HepG2 (cell line): ENCODE data around the gene PKIG. TPM values are rescaled to one million over a fixed set of nuclear protein-coding genes. Genes with fewer than 3 reads are reported as not detected.
A peak's percentile ranks its signal among the peaks of the same experiment; 100 is the strongest.

Experiments
- ARNT2 ChIP-seq: sonication (generic); formaldehyde crosslinking; IDR thresholded peaks from 2 replicates; pipeline ENCODE4 v1.8.0; 2022; ENCODE audit warnings: mild to moderate bottlenecking, low read depth, missing genetic modification reagents, moderate library complexity
- CHD4 ChIP-seq: fragments of 200-600 bp; sonication (generic); IDR thresholded peaks from 2 replicates; pipeline ENCODE4 v1.7.0; 2017; ENCODE audit warnings: mild to moderate bottlenecking, low read length, borderline replicate concordance
- FLYWCH1 ChIP-seq: sonication (generic); formaldehyde crosslinking; IDR thresholded peaks from 2 replicates; pipeline ENCODE4 v1.8.1; 2023; ENCODE audit warnings: mild to moderate bottlenecking, missing genetic modification reagents
- HNRNPL ChIP-seq: fragments of 200-400 bp; formaldehyde crosslinking; IDR thresholded peaks from 2 replicates; pipeline ENCODE4 v1.6.1; 2017; ENCODE audit warnings: mild to moderate bottlenecking, low read depth, low read length
- ISX ChIP-seq: sonication (generic); formaldehyde crosslinking; conservative IDR thresholded peaks from 2 replicates; pipeline ENCODE4 v1.5.0; 2020; ENCODE audit warnings: missing genetic modification reagents
- NFAT5 ChIP-seq: sonication (generic); formaldehyde crosslinking; IDR thresholded peaks from 2 replicates; pipeline ENCODE4 v1.4.0; 2020; ENCODE audit warnings: missing genetic modification reagents
- POLR2G ChIP-seq: fragments of 200-400 bp; formaldehyde crosslinking; IDR thresholded peaks from 2 replicates; pipeline ENCODE4 v1.6.1; 2018; ENCODE audit warnings: mild to moderate bottlenecking, low read depth, low read length, moderate library complexity
- ZFP82 ChIP-seq: sonication (generic); formaldehyde crosslinking; IDR thresholded peaks from 2 replicates; pipeline ENCODE4 v1.5.1; 2020; ENCODE audit warnings: mild to moderate bottlenecking, missing genetic modification reagents, borderline replicate concordance
- ZMAT3 ChIP-seq: sonication (generic); formaldehyde crosslinking; conservative IDR thresholded peaks from 2 replicates; pipeline ENCODE4 v1.7.0; 2021; ENCODE audit warnings: missing genetic modification reagents
- ZNF547 ChIP-seq: sonication (generic); formaldehyde crosslinking; IDR thresholded peaks from 2 replicates; pipeline ENCODE4 v1.5.1; 2020; ENCODE audit warnings: mild to moderate bottlenecking, missing genetic modification reagents
- ZNF557 ChIP-seq: sonication (generic); formaldehyde crosslinking; IDR thresholded peaks from 2 replicates; pipeline ENCODE4 v1.4.0; 2020; ENCODE audit warnings: missing genetic modification reagents
- ZNF558 ChIP-seq: sonication (generic); formaldehyde crosslinking; IDR thresholded peaks from 2 replicates; pipeline ENCODE4 v1.9.0; 2022; ENCODE audit warnings: mild to moderate bottlenecking, missing genetic modification reagents, borderline replicate concordance
- ZNF589 ChIP-seq: sonication (generic); formaldehyde crosslinking; conservative IDR thresholded peaks from 2 replicates; pipeline ENCODE4 v1.8.0; 2022; ENCODE audit warnings: mild to moderate bottlenecking, moderate library complexity, missing genetic modification reagents
- ZNF687 ChIP-seq: sonication (generic); formaldehyde crosslinking; IDR thresholded peaks from 2 replicates; pipeline ENCODE4 v1.5.1; 2020; ENCODE audit warnings: mild to moderate bottlenecking, missing genetic modification reagents, moderate library complexity
- ZNF7 ChIP-seq: IDR thresholded peaks from 2 replicates; pipeline ENCODE4 v1.6.1; 2016; ENCODE audit warnings: missing biosample characterization, missing genetic modification reagents
- ZNF713 ChIP-seq: sonication (generic); formaldehyde crosslinking; IDR thresholded peaks from 2 replicates; pipeline ENCODE4 v1.4.0; 2020; ENCODE audit warnings: mild to moderate bottlenecking, missing genetic modification reagents
- ZNF737 ChIP-seq: sonication (generic); formaldehyde crosslinking; IDR thresholded peaks from 2 replicates; pipeline ENCODE4 v1.5.0; 2020; ENCODE audit warnings: missing genetic modification reagents, mild to moderate bottlenecking, borderline replicate concordance
- ZNF766 ChIP-seq: sonication (generic); formaldehyde crosslinking; IDR thresholded peaks from 2 replicates; pipeline ENCODE4 v1.5.0; 2020; ENCODE audit warnings: missing genetic modification reagents, borderline replicate concordance
- polyA plus RNA-seq, 8 experiments: library from polyadenylated mRNA; depleted of rRNA in 3 of 8; stranded (reverse) in 7 of 8; unstranded in 1 of 8; fragments of >200 nt; fragmentation: Illumina TruSeq in 4 of 8; extraction: Trizol in 4 of 8; gene quantifications; 2 replicates each; pipeline versions ENCODE4 v1.2.1 to v1.2.3, GENCODE V29; 2011 to 2016; ENCODE audit warnings: low read depth in 4 of 8, missing spikeins in 1 of 8, mixed read lengths in 1 of 8; ENCODE audit not compliant: insufficient read depth in 1 of 8
- total RNA-seq, 5 experiments: library from RNA; depleted of rRNA; stranded (reverse); fragments of >200 nt; fragmentation: Illumina TruSeq; extraction: Trizol; gene quantifications; 2 replicates each; pipeline ENCODE4 v1.2.3, GENCODE V29; 2016; ENCODE audit warnings: low read depth in 1 of 5
- TF ChIP-seq, protein P1 (sequence below): sonication (generic); formaldehyde crosslinking; IDR thresholded peaks from 2 replicates; pipeline ENCODE4 v1.5.0; 2020; ENCODE audit warnings: mild to moderate bottlenecking, missing genetic modification reagents, borderline replicate concordance

The PKIG gene
- total and polyA plus RNA-seq, 2 of the 13 experiments (the other 11 are each of a cell fraction or from before 2014, with no cell fraction given): 30.8 to 44.5 TPM

DNA sequence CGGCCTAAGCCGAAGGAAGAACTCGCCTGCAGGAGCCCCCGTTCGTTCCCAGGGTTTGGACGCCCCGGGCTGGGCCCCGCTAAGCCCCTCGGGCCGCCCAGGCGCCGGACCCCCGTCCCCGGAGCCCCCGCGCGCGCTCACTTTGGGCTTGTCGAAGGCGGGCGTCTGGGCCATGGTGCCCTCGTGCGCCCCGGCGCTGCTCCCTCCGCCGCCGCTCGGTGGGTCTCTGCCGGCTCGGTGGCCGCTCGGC, 69.0 kb downstream of the PKIG start (continued):
- peak; percentile 54; the same call in 1 of the 2 replicates for TF ChIP-seq NFAT5 (CRISPR knock-in tag)
- 0 out of 2 replicates have a peak, but pooled peaks have one; percentile 8 for TF ChIP-seq ZNF766 (CRISPR knock-in tag)
- 0 out of 2 replicates have a peak, but pooled peaks have one; percentile 9 for TF ChIP-seq ZMAT3
- TF ChIP-seq ZNF547 (CRISPR knock-in tag): 0 out of 2 replicates have a peak, but pooled peaks have one; percentile 63
- TF ChIP-seq, protein P1, sequence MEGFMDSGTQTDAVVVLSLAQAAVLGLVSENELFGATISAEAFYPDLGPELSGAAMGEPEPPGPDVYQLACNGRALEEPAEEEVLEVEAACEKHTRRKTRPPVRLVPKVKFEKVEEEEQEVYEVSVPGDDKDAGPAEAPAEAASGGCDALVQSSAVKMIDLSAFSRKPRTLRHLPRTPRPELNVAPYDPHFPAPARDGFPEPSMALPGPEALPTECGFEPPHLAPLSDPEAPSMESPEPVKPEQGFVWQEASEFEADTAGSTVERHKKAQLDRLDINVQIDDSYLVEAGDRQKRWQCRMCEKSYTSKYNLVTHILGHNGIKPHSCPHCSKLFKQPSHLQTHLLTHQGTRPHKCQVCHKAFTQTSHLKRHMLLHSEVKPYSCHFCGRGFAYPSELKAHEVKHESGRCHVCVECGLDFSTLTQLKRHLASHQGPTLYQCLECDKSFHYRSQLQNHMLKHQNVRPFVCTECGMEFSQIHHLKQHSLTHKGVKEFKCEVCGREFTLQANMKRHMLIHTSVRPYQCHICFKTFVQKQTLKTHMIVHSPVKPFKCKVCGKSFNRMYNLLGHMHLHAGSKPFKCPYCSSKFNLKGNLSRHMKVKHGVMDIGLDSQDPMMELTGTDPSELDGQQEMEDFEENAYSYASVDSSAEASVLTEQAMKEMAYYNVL (CRISPR knock-in tag): no peak
- peak; percentile 60; the same call in 1 of the 2 replicates for TF ChIP-seq ISX
- TF ChIP-seq ZNF557: no peak
- TF ChIP-seq ZNF589: 0 out of 2 replicates have a peak, but pooled peaks have one; percentile 9
- TF ChIP-seq ZNF687 (CRISPR knock-in tag): peak; percentile 73; the same call in 1 of the 2 replicates
- 0 out of 2 replicates have a peak, but pooled peaks have one; percentile 74 for TF ChIP-seq CHD4
- TF ChIP-seq ARNT2: peak; percentile 76; the same call in 1 of the 2 replicates
- 0 out of 2 replicates have a peak, but pooled peaks have one; percentile 2 for TF ChIP-seq ZNF713 (CRISPR knock-in tag)
- 0 out of 2 replicates have a peak, but pooled peaks have one; percentile 3 for TF ChIP-seq ZNF558
- TF ChIP-seq HNRNPL: no peak
- peak; percentile 47; the same call in 1 of the 2 replicates for TF ChIP-seq POLR2G
- TF ChIP-seq ZNF737 (CRISPR knock-in tag): no peak
- TF ChIP-seq ZNF7 (CRISPR knock-in tag): no peak
- TF ChIP-seq FLYWCH1 (CRISPR knock-in tag): 0 out of 2 replicates have a peak, but pooled peaks have one; percentile 24
- 0 out of 2 replicates have a peak, but pooled peaks have one; percentile 41 for TF ChIP-seq ZFP82
